Heart left ventricle (tissue), 16 donors: Measurements from ENCODE around the gene CELF2. TPM values are rescaled to one million over a fixed set of nuclear protein-coding genes. Genes with fewer than 3 reads are reported as not detected.

Experiments
- ATAC-seq, 4 donors: fragments of 200-7000 bp; cut with Tn5 transposase; one replicate each; pipeline ENCODE4 v1.9.1; 2020 to 2022; ENCODE audit warnings: moderate library complexity in 4 of 4, mild to moderate bottlenecking in 3 of 4, moderate number of reproducible peaks in 1 of 4
- DNase-seq, 5 donors: peaks; one replicate each; pipeline ENCODE4 v3.0.0-alpha.2; 2020
- H3K27ac ChIP-seq, 12 donors: fragments of 200-600 bp; sonication (generic) in 4 of 12; one replicate each; pipeline versions ENCODE4 v1.5.0 to v1.8.0; 2016 to 2022; ENCODE audit warnings: mild to moderate bottlenecking in 2 of 12
- H3K27me3 ChIP-seq, 9 donors: fragments of 200-600 bp; sonication (generic) in 2 of 9; one replicate each; pipeline versions ENCODE4 v1.5.1 to v1.8.0; 2016 to 2022; ENCODE audit warnings: mild to moderate bottlenecking in 3 of 9
- H3K36me3 ChIP-seq, 9 donors: fragments of 200-600 bp; sonication (generic) in 2 of 9; one replicate each; pipeline versions ENCODE4 v1.5.0 to v1.8.0; 2018 to 2022; ENCODE audit warnings: mild to moderate bottlenecking in 2 of 9
- H3K4me1 ChIP-seq, 12 donors: fragments of 200-600 bp; sonication (generic) in 4 of 12; one replicate each; pipeline versions ENCODE4 v1.5.0 to v1.8.0; 2016 to 2022; ENCODE audit warnings: mild to moderate bottlenecking in 3 of 12
- H3K4me3 ChIP-seq, 12 donors: fragments of 200-600 bp; sonication (generic) in 4 of 12; one replicate each; pipeline versions ENCODE4 v1.5.0 to v1.8.0; 2017 to 2022; ENCODE audit warnings: mild to moderate bottlenecking in 9 of 12, moderate library complexity in 4 of 12
- H3K9me3 ChIP-seq, 12 donors: fragments of 200-600 bp; sonication (generic) in 4 of 12; one replicate each; pipeline versions ENCODE4 v1.5.0 to v1.8.0; 2016 to 2022; ENCODE audit warnings: mild to moderate bottlenecking in 1 of 12
- CTCF ChIP-seq, 12 donors: fragments of 200-600 bp; sonication (generic) in 4 of 12; IDR thresholded peaks; one replicate each; pipeline versions ENCODE4 v1.5.0 to v1.8.0; 2018 to 2022; ENCODE audit warnings: antibody characterized with exemption in 12 of 12, mild to moderate bottlenecking in 5 of 12
- POLR2A ChIP-seq, 2 donors: fragments of 450-650 bp; IDR thresholded peaks; one replicate each; pipeline ENCODE4 v1.6.1; 2017; ENCODE audit warnings: antibody characterized with exemption in 2 of 2, mild to moderate bottlenecking in 2 of 2, moderate library complexity in 2 of 2
- WGBS, 4 donors: extraction: QIAGEN DNeasy Blood & Tissue Kit in 2 of 4; methylation state at CpG; one replicate each; pipeline versions ENCODE4 v1.1.5 to v1.1.7; 2013 to 2018; 5-methylcytosine and 5-hydroxymethylcytosine counted together
- intact Hi-C, 10 donors: fragments of 100-400 bp; cut with DNase I; formaldehyde crosslinking; loops; one replicate each; pipeline versions ENCODE4 v1.11.1 to v1.14.2; 2022
- polyA plus RNA-seq, 2 donors: library from polyadenylated mRNA; stranded (reverse); fragments of 200-250 nt; gene quantifications; one replicate each; pipeline ENCODE4 v1.2.3, GENCODE V29; 2013
- total RNA-seq, 9 donors: library from RNA; depleted of rRNA in 2 of 9; stranded (reverse); fragments of >200 nt in 2 of 9; fragmentation: NEBNext Ultra II Directional in 3 of 9; extraction: Animal tissue kit (Norgen Biotek cat#: 25700) in 3 of 9; gene quantifications; one replicate each; pipeline versions ENCODE4 v1.1.0 to v1.2.4, GENCODE V29; 2016 to 2023
- donor health status: ischemic (EF 13 %, LVEDD 7.1; RV severe dilation, severe dysfunction).
- donor health status: healthy with polysubstance abuse.
- donor health status: DM: no; HTN: yes; CAD: no.
- donor health status: DM: no; HTN: no; CAD: no.
- donor health status: ischemic (EF 25% LVEDD 6.9; RV normal size, moderate dysfunction).
- donor health status: ischemic (EF 25% LVEDD 5.7; RV mildly dilated, moderate dysfunction).
- donor health status: healthy.
- donor health status: DM: yes; HTN: yes; CAD: no.
- donor health status: ischemic (EF 35%, LVEDD 5.7; RV mildly dilated, moderate dysfunction).
- donor health status: nonischemic (EF 11% LVEDD 7.7; RV severe dilation, severe dysfunction).
- donor health status: DM: yes; HTN: yes; CAD: no.
- donor health status: PGD.
- donor health status: ischemic (EF 29% LVEDD 5.4; RV normal size, mild dysfunction).
- donor health status: nonischemic (EF 23%, LVEDD 6.1; RV moderate dilation, normal function).

CELF2 gene
- total and polyA plus RNA-seq, 11 donors: 14.2 to 103 (median 67.1) TPM

GRCh38 chr10:11339660-11340059 lies 322.0 kb downstream of the CELF2 start:
- DNase-seq (no peak), ATAC-seq (no peak)
- 86 to 94% (median 92%) methylated on average over 16 to 18 of the region's 18 CpGs for WGBS, 4 donors
- TF ChIP-seq POLR2A (IDR thresholded peaks at IDR 0.05) (no peak), CTCF (IDR thresholded peaks at IDR 0.05) (no peak)
- H3K4me1 ChIP-seq: peaks cover 0 to 26% (median 5%) of the 10 kb centered on the region in 12 donors
- intact Hi-C loops: no loop called here
- H3K27ac ChIP-seq: no peak overlapping the region
- no peaks in the 10 kb centered on the region for H3K9me3 ChIP-seq
- H3K36me3 ChIP-seq: peaks cover 0 to 5% (median under 1%) of the 10 kb centered on the region in 9 donors
- H3K27me3 ChIP-seq: no peaks in the 10 kb centered on the region
- no peak overlapping the region for H3K4me3 ChIP-seq

- WGBS, 4 donors: 82 to 89% (median 87%) methylated on average over 5 of the region's 5 CpGs
- H3K4me1 ChIP-seq: peaks cover 0 to 23% (median 7%) of the 10 kb centered on the region in 12 donors
- H3K27ac ChIP-seq: no peak overlapping the region
- intact Hi-C loops: no loop called here
- H3K4me3 ChIP-seq: no peak overlapping the region
- H3K9me3 ChIP-seq: no peaks in the 10 kb centered on the region
- H3K36me3 ChIP-seq: no peaks in the 10 kb centered on the region
- no peak for TF ChIP-seq POLR2A (IDR thresholded peaks at IDR 0.05)
- TF ChIP-seq CTCF (IDR thresholded peaks at IDR 0.05): no peak
- DNase-seq: no peak
- ATAC-seq: no peak
- H3K27me3 ChIP-seq: no peaks in the 10 kb centered on the region
Measured at GRCh38 chr10:11341283-11341960, 323.8 kb downstream of the CELF2 start.

- intact Hi-C loops: no loop called here
- WGBS, 4 donors: 93 to 96% (median 95%) methylated on average over 12 to 30 of the region's 30 CpGs
- Histone ChIP-seq H3K4me1 (peaks cover 0 to 14% (median 2%) of the 10 kb centered on the region in 12 donors), H3K27ac (no peak overlapping the region), H3K36me3 (no peaks in the 10 kb centered on the region), H3K9me3 (no peaks in the 10 kb centered on the region), H3K4me3 (no peak overlapping the region), H3K27me3 (no peaks in the 10 kb centered on the region)
- no peak for DNase-seq
- ATAC-seq: no peak
- TF ChIP-seq CTCF (IDR thresholded peaks at IDR 0.05) (no peak), POLR2A (IDR thresholded peaks at IDR 0.05) (no peak)
Measured at GRCh38 chr10:11344081-11344480, 326.4 kb downstream of the CELF2 start.

GRCh38 chr10:11344550-11344949 lies 326.9 kb downstream of the CELF2 start:
- no peak for DNase-seq
- intact Hi-C loops: no loop called here
- Histone ChIP-seq H3K27ac (no peak overlapping the region), H3K9me3 (no peaks in the 10 kb centered on the region), H3K4me3 (no peak overlapping the region), H3K27me3 (no peaks in the 10 kb centered on the region), H3K4me1 (peaks cover 0 to 14% (median 0%) of the 10 kb centered on the region in 12 donors), H3K36me3 (no peaks in the 10 kb centered on the region)
- TF ChIP-seq CTCF (IDR thresholded peaks at IDR 0.05): no peak
- no peak for ATAC-seq
- WGBS, 4 donors: 84 to 92% (median 86%) methylated on average over 19 to 28 of the region's 28 CpGs
